ENCODE data around the gene CLSTN1.
"Not testable (repeated sequence)": the region's sequence is repeated elsewhere in the genome, so short reads cannot be mapped to it uniquely, and the experiment has no call there.

CLSTN1 gene

GRCh38 chr1:9729523-9729922 lies 94.2 kb downstream of the CLSTN1 start:
- DNase-seq (ENCODE audit: low read depth), result no peak

- no peak for DNase-seq (ENCODE audit: low read depth)
Measured at GRCh38 chr1:9728451-9729295, 95.1 kb downstream of the CLSTN1 start.

- DNase-seq (ENCODE audit: low read depth), result no peak
Measured at GRCh38 chr1:9726905-9727595, 96.7 kb downstream of the CLSTN1 start.

- DNase-seq (ENCODE audit: low read depth), result no peak
Measured at GRCh38 chr1:9726406-9726805, 97.4 kb downstream of the CLSTN1 start.

- DNase-seq (ENCODE audit: low read depth), result no peak
Measured at GRCh38 chr1:9724706-9725476, 98.9 kb downstream of the CLSTN1 start.

GRCh38 chr1:9723926-9724325 lies 99.8 kb downstream of the CLSTN1 start:
- DNase-seq (ENCODE audit: low read depth), result no peak

GRCh38 chr1:9723068-9723805 lies 100.5 kb downstream of the CLSTN1 start:
- DNase-seq (ENCODE audit: low read depth), result no peak

- no peak for DNase-seq (ENCODE audit: low read depth)
Measured at GRCh38 chr1:9722378-9722749, 101.4 kb downstream of the CLSTN1 start.

GRCh38 chr1:9721606-9722377 lies 102.0 kb downstream of the CLSTN1 start:
- peak; percentile 67 for DNase-seq (ENCODE audit: low read depth)

- DNase-seq (ENCODE audit: low read depth), result no peak
Measured at GRCh38 chr1:9720785-9721605, 102.8 kb downstream of the CLSTN1 start.

- no peak for DNase-seq (ENCODE audit: low read depth)
Measured at GRCh38 chr1:9719978-9720722, 103.6 kb downstream of the CLSTN1 start.

- no peak for DNase-seq (ENCODE audit: low read depth)
Measured at GRCh38 chr1:9718006-9718680, 105.6 kb downstream of the CLSTN1 start.

- peak; percentile 50 for DNase-seq (ENCODE audit: low read depth)
Measured at GRCh38 chr1:9717193-9718005, 106.4 kb downstream of the CLSTN1 start.

- DNase-seq (ENCODE audit: low read depth), result no peak
Measured at GRCh38 chr1:9716404-9717192, 107.2 kb downstream of the CLSTN1 start.

GRCh38 chr1:9715536-9716226 lies 108.1 kb downstream of the CLSTN1 start:
- DNase-seq (ENCODE audit: low read depth), result no peak

GRCh38 chr1:9714257-9714718 lies 109.5 kb downstream of the CLSTN1 start:
- DNase-seq (ENCODE audit: low read depth), result no peak

GRCh38 chr1:9712767-9713166 lies 111.0 kb downstream of the CLSTN1 start:
- DNase-seq (ENCODE audit: low read depth), result not testable (repeated sequence)

Measured in stimulated activated CD8-positive, alpha-beta memory T cell treated with anti-CD3 and anti-CD28 coated beads, Interleukin-15, amount 100 ng/mL, for 24 hours (primary cell).